ENCODE data around the gene NTN3.
A peak's percentile ranks its signal among the peaks of the same experiment; 100 is the strongest.
"Not testable (repeated sequence)": the region's sequence is repeated elsewhere in the genome, so short reads cannot be mapped to it uniquely, and the experiment has no call there.

The NTN3 gene

DNA sequence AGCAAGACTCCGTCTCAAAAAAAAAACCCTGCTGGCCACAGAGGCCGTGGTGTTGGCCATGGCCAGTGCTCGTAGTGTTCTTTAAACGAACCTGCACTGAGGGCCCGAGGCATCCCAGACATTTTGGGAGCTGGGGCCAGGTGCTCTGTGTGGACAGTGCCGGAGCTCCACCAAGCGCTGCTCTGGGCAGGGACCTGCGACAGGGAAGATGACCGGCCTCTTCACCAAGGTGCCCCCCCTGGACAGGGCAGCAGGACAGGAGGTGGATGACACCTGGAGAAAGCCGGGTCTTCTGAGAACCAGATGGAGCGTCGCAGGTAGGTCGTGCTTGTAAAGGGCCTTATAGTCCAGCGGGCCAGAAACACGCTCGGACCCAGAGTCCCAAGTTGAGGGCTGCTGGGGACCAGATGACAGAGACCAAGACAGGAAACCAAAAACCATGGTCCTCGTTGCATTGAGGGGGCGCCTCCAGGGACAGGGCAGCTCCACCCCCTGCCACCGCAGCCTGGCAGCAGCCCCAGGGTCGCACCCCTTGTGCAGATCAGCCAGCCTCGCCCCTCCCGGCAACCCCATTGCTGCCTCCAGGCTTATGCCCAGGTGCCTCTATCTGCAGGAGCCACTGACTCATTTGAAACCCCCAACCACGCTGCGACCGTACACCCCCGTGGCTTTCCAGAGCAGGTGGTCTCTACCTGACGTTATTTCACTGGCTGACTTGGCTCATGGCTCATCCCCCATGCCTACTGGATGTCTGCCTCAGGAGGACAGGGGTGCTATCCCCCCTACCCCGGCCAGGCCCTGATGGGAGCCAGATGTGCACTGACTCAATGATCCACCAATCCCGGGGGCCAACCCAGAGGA, 4.2 kb upstream of the NTN3 start:
- no peak for DNase-seq

DNA sequence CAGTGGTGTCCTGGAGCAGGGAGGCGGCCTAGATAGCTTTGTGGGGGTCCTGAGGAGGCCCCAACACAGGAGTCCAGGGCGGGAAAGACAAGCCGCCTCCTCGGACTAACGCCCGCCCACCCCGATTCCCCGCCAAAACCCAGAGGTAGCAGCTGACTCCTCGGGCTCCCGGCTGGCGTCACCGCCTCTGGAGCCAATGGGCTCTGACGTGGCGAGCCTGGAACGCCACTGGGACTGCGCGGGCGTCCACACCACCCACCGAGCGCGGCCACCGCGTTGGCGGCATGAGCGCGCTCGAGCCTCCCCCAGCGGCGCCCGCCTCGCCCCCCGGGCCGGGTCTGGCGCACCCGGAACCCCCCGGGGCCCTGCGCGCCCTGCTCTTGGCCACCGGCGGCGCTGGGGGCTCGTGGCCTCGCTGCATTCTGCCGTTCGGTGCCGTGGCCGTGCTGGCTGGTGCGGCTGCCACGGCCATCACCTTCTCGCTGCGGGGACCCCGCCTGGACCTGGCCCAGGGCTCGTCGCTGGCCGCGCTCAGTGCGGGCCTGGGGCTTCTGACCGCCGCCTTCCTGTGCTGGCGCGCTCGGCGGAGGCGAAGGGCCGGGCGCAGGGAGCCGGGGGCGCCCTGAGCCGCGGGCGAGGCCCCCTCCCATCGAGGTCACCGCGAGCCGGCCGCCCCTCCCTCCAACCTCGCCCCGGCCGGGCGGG, 3.4 kb upstream of the NTN3 start:
- no peak for DNase-seq

DNA sequence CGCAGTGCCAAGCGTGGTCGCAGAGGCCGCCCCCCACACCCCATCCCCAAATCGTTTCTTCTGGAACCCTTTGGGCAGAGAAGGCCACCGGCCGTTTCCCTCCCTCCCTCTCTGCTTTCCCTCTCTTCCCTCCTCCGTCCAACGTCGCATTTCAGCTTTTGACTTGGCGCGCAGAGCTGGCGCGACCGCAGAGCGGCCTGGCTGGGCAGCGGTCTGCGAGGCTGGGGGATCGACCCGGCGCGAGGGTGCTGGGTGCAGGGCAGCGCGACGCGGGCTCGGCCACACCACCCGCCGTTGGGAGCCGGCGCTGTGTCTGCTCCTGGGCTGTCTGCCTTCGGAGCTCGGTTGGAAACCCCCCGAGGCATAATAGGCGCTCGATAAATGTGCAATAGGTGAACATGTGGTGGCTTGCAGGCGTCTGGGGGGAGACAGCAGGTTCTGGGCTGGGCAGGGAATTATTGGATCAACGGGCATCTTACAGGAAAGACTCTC, 2.8 kb upstream of the NTN3 start:
- DNase-seq: no peak

DNA sequence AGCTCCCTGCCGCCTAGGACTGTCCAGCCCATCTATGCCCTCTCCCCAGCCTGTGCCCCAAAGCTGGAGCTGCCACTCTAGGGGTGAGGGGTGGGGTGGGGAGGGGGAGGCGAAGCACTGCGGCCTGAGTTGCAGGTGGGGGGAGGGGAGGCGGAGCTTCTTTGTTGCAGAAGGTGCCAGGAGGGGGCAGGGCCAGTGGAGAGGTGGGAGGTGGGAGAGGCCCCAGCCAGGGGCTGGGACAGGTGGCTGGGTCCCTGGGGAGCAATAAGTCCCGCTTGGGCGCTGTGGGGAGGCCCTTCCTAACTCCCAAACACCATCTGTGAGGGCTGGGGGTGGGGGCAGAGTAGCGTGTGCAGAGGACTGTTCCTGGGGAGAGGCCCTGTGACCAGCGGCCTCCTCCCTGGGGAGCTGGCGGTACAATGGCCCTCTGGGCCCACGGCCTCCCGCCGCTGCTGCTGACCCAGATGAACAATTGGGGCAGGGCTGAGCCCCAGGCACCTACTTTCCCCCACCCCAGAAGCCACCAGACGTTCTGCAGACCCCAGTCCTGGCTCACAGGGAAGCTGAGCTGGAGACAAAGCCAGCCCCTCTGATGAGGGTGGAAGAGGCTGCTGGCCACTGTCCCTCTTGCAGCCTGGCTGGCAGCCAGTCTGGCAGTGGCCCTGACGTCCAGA, 2.2 kb upstream of the NTN3 start:
- DNase-seq: no peak

DNA sequence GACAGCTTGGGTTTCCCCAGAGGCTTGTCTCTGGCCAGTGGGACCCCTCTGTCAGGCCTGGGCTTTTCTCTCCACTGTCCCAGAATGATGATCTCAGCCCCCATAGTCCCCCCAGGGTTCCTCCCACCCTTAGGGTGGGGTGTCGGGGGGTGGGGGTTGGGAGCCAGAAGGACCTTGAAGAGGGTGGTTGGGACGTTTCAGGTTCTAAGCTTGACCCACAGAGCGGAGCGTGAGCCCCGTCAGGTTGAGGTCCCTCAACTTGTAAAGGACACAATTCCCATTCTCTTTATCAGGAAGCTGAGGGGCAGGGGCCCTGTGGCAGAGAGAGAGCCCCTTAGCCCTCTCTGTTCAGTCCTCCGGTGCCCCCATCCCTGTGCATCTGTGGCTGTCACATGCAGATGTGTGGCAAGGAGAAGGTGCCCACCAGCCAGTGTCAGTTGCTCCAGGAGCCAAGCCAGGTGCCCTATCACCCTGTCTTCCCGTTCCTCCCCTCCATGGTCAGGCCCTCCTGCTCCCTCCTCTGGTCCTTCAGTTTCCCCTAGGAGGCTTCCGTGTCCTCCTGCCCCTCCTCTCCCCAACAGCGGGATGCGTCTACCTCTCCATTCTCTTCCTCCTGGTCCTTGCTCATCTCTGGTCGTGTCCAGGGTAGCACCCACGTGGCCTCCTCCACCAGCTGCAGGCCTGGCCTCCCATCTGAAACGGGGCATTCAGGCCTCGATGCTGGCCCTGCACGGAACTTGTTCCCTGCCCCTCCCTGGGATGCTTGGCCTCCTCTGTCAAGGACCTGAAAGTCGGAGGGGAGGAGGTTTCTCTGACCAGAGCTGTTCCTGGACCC, 1.5 kb upstream of the NTN3 start:
- DNase-seq: no peak

DNA sequence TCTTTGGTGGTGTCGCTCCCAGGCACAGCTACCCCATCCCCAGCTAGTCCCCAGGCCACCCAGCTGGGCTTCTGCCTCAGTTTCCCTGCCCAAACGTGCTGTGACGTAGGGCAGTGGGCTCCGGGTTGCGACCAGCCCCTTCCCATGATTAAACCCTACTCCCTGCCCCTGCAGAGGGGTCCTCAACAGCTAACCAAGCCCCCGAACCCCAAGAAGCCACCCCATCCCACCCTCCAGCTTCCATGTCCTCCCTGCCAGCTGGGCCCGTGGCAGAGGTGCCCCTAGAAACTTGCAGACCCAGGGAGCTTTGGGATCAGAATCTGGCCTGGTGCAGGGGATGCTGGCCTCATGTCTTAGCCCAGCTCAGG, 879 bp upstream of the NTN3 start:
- no peak for DNase-seq

DNA sequence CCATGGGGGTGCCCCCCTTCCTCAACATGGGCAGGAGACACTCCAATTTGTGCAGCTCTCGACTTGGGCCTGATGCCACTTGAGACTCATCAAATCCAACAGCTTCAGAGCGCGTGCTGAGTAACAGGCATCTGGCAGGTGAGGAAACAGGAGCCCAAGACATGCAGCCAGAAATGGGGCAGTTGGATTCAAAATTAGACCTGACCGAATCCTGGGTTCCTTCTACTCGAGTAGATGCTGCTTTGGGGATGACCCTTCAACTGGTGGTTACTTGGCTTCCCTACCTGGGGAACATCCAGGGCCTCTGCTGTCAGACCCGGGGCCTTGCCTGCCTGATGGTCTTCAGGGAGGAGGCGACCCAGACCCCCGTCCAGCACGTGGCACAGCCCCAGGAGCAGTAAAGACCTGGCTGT, 488 bp upstream of the NTN3 start:
- no peak for DNase-seq

DNA sequence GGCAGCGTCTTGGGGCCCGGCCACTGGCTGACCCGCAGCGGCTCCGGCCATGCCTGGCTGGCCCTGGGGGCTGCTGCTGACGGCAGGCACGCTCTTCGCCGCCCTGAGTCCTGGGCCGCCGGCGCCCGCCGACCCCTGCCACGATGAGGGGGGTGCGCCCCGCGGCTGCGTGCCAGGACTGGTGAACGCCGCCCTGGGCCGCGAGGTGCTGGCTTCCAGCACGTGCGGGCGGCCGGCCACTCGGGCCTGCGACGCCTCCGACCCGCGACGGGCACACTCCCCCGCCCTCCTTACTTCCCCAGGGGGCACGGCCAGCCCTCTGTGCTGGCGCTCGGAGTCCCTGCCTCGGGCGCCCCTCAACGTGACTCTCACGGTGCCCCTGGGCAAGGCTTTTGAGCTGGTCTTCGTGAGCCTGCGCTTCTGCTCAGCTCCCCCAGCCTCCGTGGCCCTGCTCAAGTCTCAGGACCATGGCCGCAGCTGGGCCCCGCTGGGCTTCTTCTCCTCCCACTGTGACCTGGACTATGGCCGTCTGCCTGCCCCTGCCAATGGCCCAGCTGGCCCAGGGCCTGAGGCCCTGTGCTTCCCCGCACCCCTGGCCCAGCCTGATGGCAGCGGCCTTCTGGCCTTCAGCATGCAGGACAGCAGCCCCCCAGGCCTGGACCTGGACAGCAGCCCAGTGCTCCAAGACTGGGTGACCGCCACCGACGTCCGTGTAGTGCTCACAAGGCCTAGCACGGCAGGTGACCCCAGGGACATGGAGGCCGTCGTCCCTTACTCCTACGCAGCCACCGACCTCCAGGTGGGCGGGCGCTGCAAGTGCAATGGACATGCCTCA, 773 bp downstream of the NTN3 start:
- DNase-seq: no peak

DNA sequence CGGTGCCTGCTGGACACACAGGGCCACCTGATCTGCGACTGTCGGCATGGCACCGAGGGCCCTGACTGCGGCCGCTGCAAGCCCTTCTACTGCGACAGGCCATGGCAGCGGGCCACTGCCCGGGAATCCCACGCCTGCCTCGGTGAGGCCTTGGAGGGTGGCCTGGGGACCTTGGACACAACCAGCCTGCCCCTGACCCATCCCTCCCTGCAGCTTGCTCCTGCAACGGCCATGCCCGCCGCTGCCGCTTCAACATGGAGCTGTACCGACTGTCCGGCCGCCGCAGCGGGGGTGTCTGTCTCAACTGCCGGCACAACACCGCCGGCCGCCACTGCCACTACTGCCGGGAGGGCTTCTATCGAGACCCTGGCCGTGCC, 1.4 kb downstream of the NTN3 start:
- DNase-seq: no peak

DNA sequence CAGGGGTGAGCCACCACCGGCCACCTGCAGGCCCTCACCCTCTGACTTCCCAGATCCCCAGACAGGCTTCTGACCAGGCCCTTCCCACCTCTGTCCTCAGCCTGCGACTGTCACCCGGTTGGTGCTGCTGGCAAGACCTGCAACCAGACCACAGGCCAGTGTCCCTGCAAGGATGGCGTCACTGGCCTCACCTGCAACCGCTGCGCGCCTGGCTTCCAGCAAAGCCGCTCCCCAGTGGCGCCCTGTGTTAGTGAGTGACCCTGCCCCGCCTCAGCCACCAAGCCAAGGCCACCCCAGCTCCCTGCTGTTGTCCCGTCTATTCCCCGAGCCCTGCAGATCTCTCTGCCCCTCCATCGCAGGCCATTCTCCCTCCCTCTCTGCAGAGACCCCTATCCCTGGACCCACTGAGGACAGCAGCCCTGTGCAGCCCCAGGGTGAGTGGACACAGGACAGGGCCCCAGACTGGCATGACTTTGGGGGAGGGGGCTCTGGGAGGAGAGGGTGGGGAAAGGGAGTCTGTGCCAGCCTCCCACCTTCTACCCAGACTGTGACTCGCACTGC, 1.9 kb downstream of the NTN3 start:
- DNase-seq: no peak

DNA sequence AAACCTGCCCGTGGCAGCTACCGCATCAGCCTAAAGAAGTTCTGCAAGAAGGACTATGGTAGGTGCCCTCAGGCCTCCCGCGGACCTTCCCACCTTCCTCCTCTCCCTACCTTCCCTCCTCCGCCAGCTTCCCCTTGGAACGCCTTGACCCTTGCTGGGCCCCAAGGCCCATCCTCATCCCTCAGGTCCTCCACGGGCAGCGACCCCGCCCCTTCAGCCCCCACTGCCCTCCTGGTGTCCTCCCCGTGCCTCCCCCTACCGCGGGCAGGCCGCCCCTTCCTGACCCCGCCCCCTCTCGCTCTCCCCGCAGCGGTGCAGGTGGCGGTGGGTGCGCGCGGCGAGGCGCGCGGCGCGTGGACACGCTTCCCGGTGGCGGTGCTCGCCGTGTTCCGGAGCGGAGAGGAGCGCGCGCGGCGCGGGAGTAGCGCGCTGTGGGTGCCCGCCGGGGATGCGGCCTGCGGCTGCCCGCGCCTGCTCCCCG, 2.4 kb downstream of the NTN3 start:
- DNase-seq: peak; percentile 46

DNA sequence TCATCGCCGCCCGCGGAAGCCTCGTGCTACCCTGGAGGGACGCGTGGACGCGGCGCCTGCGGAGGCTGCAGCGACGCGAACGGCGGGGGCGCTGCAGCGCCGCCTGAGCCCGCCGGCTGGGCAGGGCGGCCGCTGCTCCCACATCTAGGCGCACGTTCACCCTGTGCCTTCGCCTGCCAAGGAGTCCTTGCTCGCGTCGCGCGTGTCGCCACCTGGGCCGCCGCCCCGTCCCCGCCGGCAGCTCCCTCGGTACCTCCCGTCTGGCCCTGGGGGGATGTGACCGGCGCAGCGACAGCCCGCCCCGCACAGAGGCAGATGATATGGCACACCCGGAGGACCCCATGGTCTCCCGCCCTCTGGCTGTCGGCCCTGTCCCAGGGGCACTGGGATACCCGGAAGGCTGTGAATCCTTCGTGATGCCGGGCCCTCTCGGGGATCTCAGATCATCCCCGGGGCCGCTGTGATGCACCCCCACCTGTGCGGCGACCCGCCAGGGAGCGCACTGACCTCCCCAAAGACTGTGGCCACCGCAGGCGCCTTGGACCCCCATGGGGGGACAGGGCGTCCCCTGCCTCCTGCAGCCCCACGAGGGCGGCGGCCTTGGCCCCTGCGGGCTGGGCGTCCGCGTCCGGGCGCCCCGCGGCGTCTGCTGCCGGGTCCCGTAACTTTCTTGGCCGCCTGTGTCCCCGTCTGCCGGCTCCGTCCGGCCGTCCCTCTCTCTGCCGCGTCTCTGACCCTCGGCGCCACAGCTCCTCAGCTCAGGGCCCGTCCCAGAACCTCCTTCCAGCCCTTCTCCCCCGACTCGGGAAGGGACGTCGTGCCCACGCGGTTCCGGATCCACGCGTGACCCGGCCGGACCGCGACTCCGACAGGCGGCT, 3.1 kb downstream of the NTN3 start:
- peak; percentile 71 for DNase-seq

DNA sequence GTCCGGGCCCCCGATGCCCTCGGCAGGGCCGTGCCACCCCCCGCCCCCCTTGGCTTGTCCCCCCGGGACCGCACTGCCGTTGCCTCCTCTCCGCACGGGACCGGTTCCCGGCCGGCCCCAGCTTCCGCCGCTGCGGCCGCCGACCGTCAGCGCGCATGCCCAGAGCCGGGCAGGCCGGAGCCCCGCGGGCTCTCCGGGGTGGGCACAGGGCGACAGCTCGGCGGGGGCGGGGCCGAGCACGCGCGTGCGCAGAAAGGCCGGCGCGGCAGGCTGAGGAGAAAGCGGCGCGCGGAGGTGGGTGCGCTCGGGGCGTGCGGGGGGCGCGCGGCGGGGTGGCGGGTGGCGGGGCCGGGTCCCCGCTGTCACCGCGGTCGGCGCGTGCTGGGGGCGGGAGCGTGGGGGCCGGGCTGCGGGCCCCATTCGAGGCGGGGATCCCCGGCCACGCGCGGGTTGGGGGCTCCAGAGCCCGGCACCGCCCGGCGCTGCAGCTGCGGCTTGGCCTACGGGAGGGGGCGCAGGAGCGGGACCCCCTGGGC, 3.8 kb downstream of the NTN3 start, which contains the start of gene TBC1D24:
Gene TBC1D24, plus strand, starts transcription at position 251 of the 536 bp plus-strand sequence. CDS start 21,022 bp downstream, outside the sequence.
- peak; percentile 86 for DNase-seq

DNA sequence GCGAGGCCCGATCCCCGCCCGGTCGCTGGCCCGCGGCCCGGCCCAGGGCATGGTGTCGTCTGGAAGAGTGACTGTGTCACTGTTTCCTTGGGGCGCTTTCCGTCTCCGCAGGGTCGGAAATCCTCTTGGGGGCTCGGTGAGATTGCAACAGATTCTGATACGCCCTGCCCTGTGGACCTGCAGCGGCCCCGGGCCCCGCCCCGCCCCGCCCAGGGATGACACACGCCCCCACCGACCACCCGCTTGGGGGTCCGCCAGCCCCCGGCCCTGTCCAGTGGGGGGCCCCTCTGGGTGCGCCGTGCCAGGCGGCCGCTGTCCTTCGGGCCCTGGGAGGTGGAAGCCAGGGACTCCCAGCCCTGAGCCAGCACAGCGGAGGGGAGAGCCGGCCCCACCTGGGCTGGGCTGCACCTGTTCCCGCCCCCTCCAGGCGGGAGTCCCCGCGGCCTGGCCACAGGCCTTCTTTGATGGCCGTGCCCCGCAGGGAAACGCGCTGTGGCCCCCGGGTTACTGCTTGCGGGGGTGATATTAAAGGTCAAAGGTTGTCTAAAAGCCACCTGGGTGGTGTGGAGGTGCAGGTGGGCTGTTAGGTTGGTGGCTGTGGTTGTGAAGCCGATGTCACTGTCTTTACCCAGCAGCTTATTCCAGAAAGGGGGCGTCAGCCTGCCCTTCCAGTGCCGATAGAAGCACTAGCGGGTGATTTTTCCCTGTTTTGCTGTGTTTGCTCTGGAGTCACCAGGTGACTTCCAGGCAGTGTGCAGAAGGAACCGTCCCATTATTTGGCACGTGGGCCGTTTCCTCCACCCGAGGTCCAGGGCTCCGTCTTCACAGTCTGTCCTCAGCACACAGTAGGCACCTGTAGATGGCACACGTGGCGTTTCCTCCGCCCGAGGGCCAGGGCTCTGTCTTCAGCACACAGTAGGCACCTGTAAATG, 4.6 kb downstream of the NTN3 start:
- peak; percentile 45 for DNase-seq

DNA sequence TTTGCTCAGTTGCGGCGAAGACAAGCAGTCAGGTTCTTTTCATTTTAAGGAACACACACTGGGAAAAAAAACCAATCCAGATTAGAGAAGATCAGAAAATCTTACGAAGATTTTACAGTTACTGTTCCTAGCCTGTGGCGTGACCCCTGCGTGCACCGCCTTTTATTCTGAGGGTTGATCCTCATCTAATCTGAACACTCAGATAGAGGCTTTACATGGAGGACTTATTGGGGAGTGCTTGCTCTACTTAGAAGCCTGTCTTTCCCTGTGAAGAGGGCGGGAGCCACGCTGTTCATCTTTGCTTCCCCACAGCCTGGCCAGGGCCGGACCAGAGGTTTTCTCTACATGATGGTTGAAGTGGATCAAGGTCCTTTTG, 5.2 kb downstream of the NTN3 start:
- DNase-seq: no peak

DNA sequence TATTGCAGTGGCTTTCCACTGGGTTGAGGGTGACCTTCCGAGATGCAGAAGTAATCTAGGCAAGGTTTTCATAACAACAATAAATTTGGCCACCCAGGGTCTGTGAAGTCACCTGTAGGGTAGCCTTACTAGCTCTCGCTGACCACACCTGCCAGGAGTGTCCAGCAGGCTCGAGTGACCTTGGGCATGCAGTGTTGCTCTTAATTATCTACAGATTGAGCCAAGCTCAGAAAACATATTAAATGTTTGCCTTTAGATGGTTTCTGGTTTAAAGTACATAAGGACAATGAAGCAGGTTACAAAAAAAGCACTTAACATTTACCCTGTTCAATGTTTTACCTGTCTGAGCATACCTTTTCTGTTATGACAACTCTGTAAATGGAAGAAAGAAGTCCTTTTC, 5.6 kb downstream of the NTN3 start:
- no peak for DNase-seq

DNA sequence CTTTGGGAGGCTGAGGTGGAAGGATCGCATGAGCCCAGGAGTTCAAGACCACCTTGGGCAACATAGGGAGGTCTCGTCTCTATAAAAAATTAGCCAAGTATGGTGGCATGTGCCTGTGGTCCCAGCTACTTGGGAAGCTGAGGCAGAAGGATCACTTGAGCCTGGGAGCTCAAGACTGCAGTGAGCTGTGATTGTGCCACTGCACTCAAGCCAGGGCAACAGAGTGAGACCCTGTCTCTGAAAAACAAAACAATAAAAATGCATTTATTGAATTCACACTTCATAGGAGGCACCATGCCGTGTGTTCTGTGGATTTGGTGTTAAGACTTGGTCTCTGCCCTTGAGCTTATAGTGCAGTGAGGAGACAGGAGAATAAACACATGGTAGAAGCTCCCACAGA, 6.2 kb downstream of the NTN3 start:
- no peak for DNase-seq

DNA sequence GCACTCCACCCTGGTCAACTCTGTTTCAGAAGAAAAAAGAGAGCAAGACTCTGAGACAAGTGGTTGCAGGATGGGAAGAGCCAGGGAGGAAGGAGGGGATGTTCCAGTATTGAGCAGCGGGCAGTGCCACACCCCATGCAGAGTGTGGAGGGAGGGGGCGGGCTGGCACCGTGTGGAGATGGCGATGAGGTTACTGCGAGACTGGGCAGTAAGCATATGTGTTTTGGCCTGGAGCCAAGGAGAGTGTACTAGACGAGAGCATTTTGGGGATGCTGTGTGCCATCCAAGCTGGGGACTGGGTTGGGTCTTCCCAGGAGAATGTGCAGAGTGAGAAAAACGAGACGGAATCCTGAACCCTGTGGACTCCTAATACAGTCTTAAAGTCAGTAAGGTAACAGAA, 7.2 kb downstream of the NTN3 start:
- no peak for DNase-seq

DNA sequence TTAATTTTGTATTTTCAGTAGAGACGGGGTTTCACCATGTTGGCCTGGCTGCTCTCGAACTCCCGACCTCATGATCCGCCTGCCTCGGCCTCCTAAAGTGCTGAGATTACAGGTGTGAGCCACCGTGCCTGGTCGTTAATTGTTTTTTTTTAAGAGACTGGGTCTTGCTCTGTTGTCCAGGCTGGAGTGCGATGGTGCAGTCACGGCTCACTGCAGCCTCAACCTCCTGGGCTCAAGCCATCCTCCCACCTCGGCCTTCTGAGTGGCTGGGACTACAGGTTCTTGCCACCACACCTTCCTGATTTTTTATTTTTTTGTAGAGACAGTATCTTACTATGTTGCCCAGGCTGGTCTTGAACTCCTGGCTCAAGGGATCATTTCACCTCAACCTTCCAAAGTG, 8.9 kb downstream of the NTN3 start:
- not testable (repeated sequence) for DNase-seq
